GM23248 (cell line): ENCODE results near the gene C1orf52.

Source experiments
- EZH2 ChIP-seq: fragments of 200-600 bp; sonication (generic); IDR thresholded peaks from 2 replicates; pipeline ENCODE4 v1.6.1; 2018; ENCODE audit warnings: antibody characterized with exemption, mild to moderate bottlenecking; ENCODE audit not compliant: insufficient read depth, poor library complexity, severe bottlenecking
- EZH2phosphoT487 ChIP-seq: fragments of 200-600 bp; sonication (generic); IDR thresholded peaks from 2 replicates; pipeline ENCODE4 v1.6.1; 2018; ENCODE audit warnings: antibody characterized with exemption, moderate library complexity, mild to moderate bottlenecking, low read depth; ENCODE audit not compliant: insufficient read depth

GRCh38 chr1:85279458-85280080 lies 20.1 kb upstream of the C1orf52 start:
- TF ChIP-seq EZH2 (no peak), EZH2phosphoT487 (no peak)
